ENCODE results near the gene ENPP1.

Gene ENPP1

GRCh38 chr6:131937703-131938631 lies 130.1 kb downstream of the ENPP1 start:
- DNase-seq (ENCODE audit: low read depth), result no peak
- TF ChIP-seq CTCF (IDR thresholded peaks at IDR 0.05; ENCODE audit: low read depth, low read length, missing control alignments), result no peak
- no peak overlapping the region for H3K4me3 ChIP-seq (ENCODE audit: low read depth, low read length)
